Endothelial cell of umbilical vein (primary cell): ENCODE results near the gene OTC. TPM values are rescaled to one million over a fixed set of nuclear protein-coding genes. Genes with fewer than 3 reads are reported as not detected.

ENCODE experiments used
- BruUV-seq: library from RNA; stranded (reverse); fragments of 400-500 nt; replicated peaks from 2 replicates; lab custom pipeline; 2021; lab: Mats Ljungman, UMichigan
- CTCF ChIA-PET: fragments of 300-600, 350-600 bp; sonication (Branson Sonifier 250); formaldehyde crosslinking; loops from one replicate; lab custom pipeline; 2021; ENCODE audit warnings: antibody characterized with exemption, inconsistent platforms; lab: Charles Lee
- POLR2A ChIA-PET: fragments of 300-600, 350-600 bp; sonication (Branson Sonifier 250); formaldehyde crosslinking; loops from one replicate; lab custom pipeline; 2021; ENCODE audit warnings: antibody characterized with exemption, inconsistent platforms; lab: Charles Lee
- DNase-seq: peaks from one replicate; pipeline ENCODE4 v3.0.0-alpha.2; 2011; ENCODE audit warnings: low read depth, low spot score
- FAIRE-seq: peaks from 2 replicates; lab custom pipeline; 2011; peaks lifted over from hg19 to GRCh38; lab: Jason Lieb, UNC
- H2AFZ ChIP-seq: 2 replicates; pipeline ENCODE4 v1.6.0; 2012; ENCODE audit warnings: low read depth, low read length, control low read depth, inconsistent platforms
- H3K27ac ChIP-seq: 2 replicates; pipeline ENCODE4 v1.5.1; 2011; ENCODE audit warnings: low read depth, mild to moderate bottlenecking, control low read depth, low read length, moderate library complexity; ENCODE audit not compliant: insufficient read depth
- H3K27me3 ChIP-seq, 2 experiments: 2 replicates each; pipeline versions ENCODE4 v1.6.0 to v1.6.1; 2011; ENCODE audit warnings: low read length in 2 of 2, mixed read lengths in 1 of 2; ENCODE audit not compliant: control insufficient read depth in 2 of 2, insufficient read depth in 2 of 2
- H3K36me3 ChIP-seq, 2 experiments: 2 replicates in 1 of 2; 3 replicates in 1 of 2; pipeline ENCODE4 v1.5.1; 2011; ENCODE audit warnings: low read length in 2 of 2, mild to moderate bottlenecking in 1 of 2, moderate library complexity in 1 of 2; ENCODE audit not compliant: control insufficient read depth in 2 of 2, insufficient read depth in 2 of 2; ENCODE audit errors: extremely low read depth in 1 of 2
- H3K4me1 ChIP-seq: 3 replicates; pipeline ENCODE4 v1.5.1; 2011; ENCODE audit warnings: mild to moderate bottlenecking, low read length; ENCODE audit not compliant: control insufficient read depth, insufficient read depth; ENCODE audit errors: extremely low read depth
- H3K4me2 ChIP-seq: 2 replicates; pipeline ENCODE4 v1.6.1; 2011; ENCODE audit warnings: low read length, control low read depth, mixed read lengths; ENCODE audit not compliant: insufficient read depth
- H3K4me3 ChIP-seq, 3 experiments: fragments of 200-600 bp in 1 of 3; sonication (generic), shearing (Covaris generic) in 1 of 3; replicated peaks in 1 of 3; 2 replicates each; pipeline ENCODE4 v1.5.1; 2011 to 2016; ENCODE audit warnings: control low read depth in 3 of 3, low read length in 3 of 3, mild to moderate bottlenecking in 2 of 3, inconsistent platforms in 1 of 3, low read depth in 1 of 3, moderate library complexity in 1 of 3; ENCODE audit not compliant: insufficient read depth in 1 of 3
- H3K79me2 ChIP-seq: 2 replicates; pipeline ENCODE4 v1.6.0; 2012; ENCODE audit warnings: low read length, inconsistent platforms; ENCODE audit not compliant: control insufficient read depth, insufficient read depth
- H3K9ac ChIP-seq: replicated peaks from 2 replicates; pipeline ENCODE3; 2011; ENCODE audit warnings: low read length, control low read depth; ENCODE audit not compliant: insufficient read depth; ENCODE audit errors: extremely low read depth
- H3K9me1 ChIP-seq: replicated peaks from 3 replicates; pipeline ENCODE4 v1.6.0; 2011; ENCODE audit warnings: mild to moderate bottlenecking, low read length; ENCODE audit not compliant: control insufficient read depth, insufficient read depth; ENCODE audit errors: extremely low read depth
- H3K9me3 ChIP-seq: replicated peaks from 2 replicates; pipeline ENCODE4 v1.5.1; 2012; ENCODE audit warnings: low read length, inconsistent platforms; ENCODE audit not compliant: control insufficient read depth, insufficient read depth
- H4K20me1 ChIP-seq: replicated peaks from 2 replicates; pipeline ENCODE3; 2011; ENCODE audit warnings: mild to moderate bottlenecking, low read length; ENCODE audit not compliant: control insufficient read depth, insufficient read depth; ENCODE audit errors: extremely low read depth
- EZH2 ChIP-seq: IDR thresholded peaks from 2 replicates; pipeline ENCODE4 v1.6.1; 2012; ENCODE audit warnings: borderline replicate concordance, low read depth, mild to moderate bottlenecking, moderate library complexity, low read length, inconsistent platforms; ENCODE audit not compliant: severe bottlenecking
- FOS ChIP-seq: IDR thresholded peaks from 2 replicates; pipeline ENCODE4 v1.6.1; 2011; ENCODE audit warnings: mild to moderate bottlenecking, low read length, moderate library complexity, borderline replicate concordance; ENCODE audit not compliant: insufficient read depth
- GATA2 ChIP-seq: IDR thresholded peaks from 2 replicates; pipeline ENCODE4 v1.7.0; 2011; ENCODE audit warnings: low read depth, mild to moderate bottlenecking, moderate library complexity, mixed read lengths, low read length; ENCODE audit not compliant: insufficient read length, insufficient read depth
- JUN ChIP-seq: IDR thresholded peaks from 2 replicates; pipeline ENCODE4 v1.6.1; 2011; ENCODE audit warnings: borderline replicate concordance, low read depth; ENCODE audit not compliant: insufficient read length, insufficient read depth
- MYC ChIP-seq: IDR thresholded peaks from one replicate; pipeline ENCODE4 v1.6.1; 2011; ENCODE audit warnings: mild to moderate bottlenecking, low read depth, low read length
- POLR2A ChIP-seq: IDR thresholded peaks from 2 replicates; pipeline ENCODE4 v1.6.1; 2012; ENCODE audit warnings: low read depth, mild to moderate bottlenecking, control low read depth, low read length
- POLR2AphosphoS5 ChIP-seq: IDR thresholded peaks from 2 replicates; pipeline ENCODE4 v1.6.1; 2012; ENCODE audit warnings: low read depth, mild to moderate bottlenecking, control low read depth, low read length, moderate library complexity; ENCODE audit not compliant: insufficient read depth
- dilution Hi-C: fragments of 300-500 bp; cut with MboI; formaldehyde crosslinking; loops from one replicate; pipeline ENCODE4 v1.15.0; 2019; ENCODE audit warnings: low sequenced_read_pairs; ENCODE audit not compliant: extremely low pct_ligation_motif_present
- intact Hi-C: fragments of 100-400 bp; cut with micrococcal nuclease; formaldehyde crosslinking; loops from one replicate; pipeline ENCODE4 v1.10.0; 2022
- polyA plus RNA-seq, 4 experiments: library from polyadenylated mRNA; depleted of rRNA in 3 of 4; stranded (reverse) in 3 of 4; unstranded in 1 of 4; fragments of >200 nt; gene quantifications; 2 replicates each; pipeline versions ENCODE4 v1.2.1 to v1.2.3, GENCODE V29; 2011 to 2012; ENCODE audit warnings: missing spikeins in 1 of 4
- total RNA-seq: library from RNA; stranded (reverse); gene quantifications from 2 replicates; pipeline ENCODE4 v1.2.3, GENCODE V29; 2021
- TF ChIP-seq, protein P1 (sequence below), 2 donors: IDR thresholded peaks; 1 replicate in 1 of 2; 2 replicates in 1 of 2; pipeline ENCODE4 v1.5.1; 2011; ENCODE audit warnings: low read length in 2 of 2, mild to moderate bottlenecking in 2 of 2, moderate library complexity in 2 of 2, control low read depth in 1 of 2, inconsistent platforms in 1 of 2, low read depth in 1 of 2; ENCODE audit not compliant: insufficient read depth in 1 of 2; ENCODE audit errors: extremely low read depth in 1 of 2
- TF ChIP-seq, protein P2 (sequence below): IDR thresholded peaks from 2 replicates; pipeline ENCODE4 v1.6.1; 2011; ENCODE audit not compliant: insufficient read depth, insufficient read length

Gene OTC
- total and polyA plus RNA-seq, 2 donors (not counting 3 experiments of a cell fraction or from before 2014, with no cell fraction given) = not detected

DNA sequence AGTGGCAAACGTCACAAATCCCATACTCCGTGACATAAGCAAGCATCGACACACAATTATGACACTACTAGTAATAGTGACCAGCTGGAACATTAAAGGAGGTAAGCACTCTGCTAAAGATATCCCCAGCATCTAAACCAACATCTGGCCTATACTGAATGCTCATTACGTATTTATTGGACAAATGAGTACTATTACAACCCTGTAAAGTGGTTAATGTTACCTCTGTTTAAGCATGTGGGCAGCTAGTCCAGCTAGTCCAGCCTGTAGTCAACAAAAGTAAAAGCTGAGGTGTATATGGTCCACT, 24.7 kb upstream of the OTC start:
- no peaks in the 10 kb centered on the region for H3K9me3 ChIP-seq
- no peaks in the 10 kb centered on the region for H3K27me3 ChIP-seq
- H3K4me1 ChIP-seq = peaks cover 30% of the 10 kb centered on the region
- H3K79me2 ChIP-seq = peaks cover 32% of the 10 kb centered on the region
- dilution Hi-C loops = no loop called here
- H3K9ac ChIP-seq = no peak overlapping the region
- TSS peak; percentile 1 for BruUV-seq
- H2AFZ ChIP-seq = peak overlapping the region; percentile 25
- FAIRE-seq (no peak), DNase-seq (no peak)
- intact Hi-C loops = loop anchor here (1.0 kb wide), 5 partner anchors 23 to 135 kb away; partner anchors contain the start of gene SRPX
- peak overlapping the region; percentile 72 for H3K4me2 ChIP-seq
- TF ChIP-seq GATA2 = no peak
- no peak for TF ChIP-seq JUN
- TF ChIP-seq, protein P1, sequence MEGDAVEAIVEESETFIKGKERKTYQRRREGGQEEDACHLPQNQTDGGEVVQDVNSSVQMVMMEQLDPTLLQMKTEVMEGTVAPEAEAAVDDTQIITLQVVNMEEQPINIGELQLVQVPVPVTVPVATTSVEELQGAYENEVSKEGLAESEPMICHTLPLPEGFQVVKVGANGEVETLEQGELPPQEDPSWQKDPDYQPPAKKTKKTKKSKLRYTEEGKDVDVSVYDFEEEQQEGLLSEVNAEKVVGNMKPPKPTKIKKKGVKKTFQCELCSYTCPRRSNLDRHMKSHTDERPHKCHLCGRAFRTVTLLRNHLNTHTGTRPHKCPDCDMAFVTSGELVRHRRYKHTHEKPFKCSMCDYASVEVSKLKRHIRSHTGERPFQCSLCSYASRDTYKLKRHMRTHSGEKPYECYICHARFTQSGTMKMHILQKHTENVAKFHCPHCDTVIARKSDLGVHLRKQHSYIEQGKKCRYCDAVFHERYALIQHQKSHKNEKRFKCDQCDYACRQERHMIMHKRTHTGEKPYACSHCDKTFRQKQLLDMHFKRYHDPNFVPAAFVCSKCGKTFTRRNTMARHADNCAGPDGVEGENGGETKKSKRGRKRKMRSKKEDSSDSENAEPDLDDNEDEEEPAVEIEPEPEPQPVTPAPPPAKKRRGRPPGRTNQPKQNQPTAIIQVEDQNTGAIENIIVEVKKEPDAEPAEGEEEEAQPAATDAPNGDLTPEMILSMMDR (IDR thresholded peaks at IDR 0.05; ENCODE audit: extremely low read depth in 1 of 2, insufficient read depth in 1 of 2, low read depth in 1 of 2, low read length in 2 of 2) = no peak
- TF ChIP-seq POLR2A = no peak
- no peak for TF ChIP-seq MYC
- TF ChIP-seq, protein P2, sequence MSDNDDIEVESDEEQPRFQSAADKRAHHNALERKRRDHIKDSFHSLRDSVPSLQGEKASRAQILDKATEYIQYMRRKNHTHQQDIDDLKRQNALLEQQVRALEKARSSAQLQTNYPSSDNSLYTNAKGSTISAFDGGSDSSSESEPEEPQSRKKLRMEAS = no peak
- TF ChIP-seq POLR2AphosphoS5 = no peak
- TF ChIP-seq EZH2 = no peak
- TF ChIP-seq FOS = no peak
- no peaks in the 10 kb centered on the region for H3K9me1 ChIP-seq
- ChIA-PET CTCF (interaction anchor here (0.7 to 3.0 kb wide), 16 partner anchors 8 to 161 kb away, joined by 3 to 100 read pairs (median 7); partner anchors contain the start of gene SRPX), POLR2A (interaction anchor here (2.0 kb wide), 1 partner anchor 22 kb away, joined by 10 read pairs; no protein-coding TSS in a partner anchor)
- H3K27ac ChIP-seq = peak overlapping the region; percentile 5
- peak overlapping the region in 1 of 3 experiments; percentile 47 for H3K4me3 ChIP-seq
- H3K36me3 ChIP-seq = no peaks in the 10 kb centered on the region
- H4K20me1 ChIP-seq = no peaks in the 10 kb centered on the region
